ENCODE data around the gene TSR1.

GRCh38 chr17:2292100-2292499 is 44.2 kb downstream of the TSR1 start:
- TF ChIP-seq ZBTB49 (CRISPR knock-in tag; IDR thresholded peaks at IDR 0.05; ENCODE audit: borderline replicate concordance) (no peak), CTCF (IDR thresholded peaks at IDR 0.05 in 2 of 3, conservative IDR thresholded peaks at IDR 0.05 in 1 of 3; ENCODE audit: insufficient read depth in 2 of 3, low read depth in 1 of 3, low read length in 3 of 3) (no peak), CEBPB (tag; IDR thresholded peaks at IDR 0.05) (no peak), CREB1 (IDR thresholded peaks at IDR 0.05) (no peak), CREB1 (CRISPR knock-in tag; IDR thresholded peaks at IDR 0.05) (no peak), POLR2A (conservative IDR thresholded peaks at IDR 0.05) (no peak), MAZ (CRISPR knock-in tag; conservative IDR thresholded peaks at IDR 0.05 in 1 of 2, IDR thresholded peaks at IDR 0.05 in 1 of 2) (no peak), ZBTB1 (CRISPR knock-in tag; IDR thresholded peaks at IDR 0.05; ENCODE audit: borderline replicate concordance, low read depth) (no peak)
